HepG2 (cell line): ENCODE data around the gene HYOU1. TPM values are rescaled to one million over a fixed set of nuclear protein-coding genes. Genes with fewer than 3 reads are reported as not detected.

ENCODE experiments used
- ATAC-seq: fragments of 200-7000 bp; cut with Tn5 transposase; 3 replicates; pipeline ENCODE4 v1.9.1; 2020; ENCODE audit warnings: mild to moderate bottlenecking, moderate library complexity
- BruUV-seq: library from RNA; stranded (reverse); fragments of 400-500 nt; replicated peaks from 2 replicates; lab custom pipeline; 2021; lab: Mats Ljungman, UMichigan
- CTCF ChIA-PET: fragments of 300-600 bp; formaldehyde crosslinking; extraction: SDS; loops from one replicate; lab custom pipeline; 2021; ENCODE audit warnings: low total read pairs, inconsistent platforms, low intra/inter-chr PET ratio; lab: Yijun Ruan, JAX
- POLR2A ChIA-PET: fragments of 350-600 bp; sonication (Branson Sonifier 250); formaldehyde crosslinking; loops from one replicate; lab custom pipeline; 2020; ENCODE audit warnings: antibody characterized with exemption, inconsistent platforms; lab: Yijun Ruan, JAX
- DNase-seq: peaks from one replicate; pipeline ENCODE4 v3.0.0-alpha.2; 2015; ENCODE audit warnings: low spot score
- FAIRE-seq: peaks from 3 replicates; lab custom pipeline; 2011; peaks lifted over from hg19 to GRCh38; lab: Jason Lieb, UNC
- H2AFZ ChIP-seq: one replicate; pipeline ENCODE4 v1.6.1; 2011; ENCODE audit warnings: low read length, inconsistent platforms
- H3K27ac ChIP-seq: fragments of 300-600 bp; 3 replicates; pipeline ENCODE4 v1.8.0; 2011; ENCODE audit warnings: mixed run types, mild to moderate bottlenecking, mixed read lengths, low read length, inconsistent platforms; ENCODE audit not compliant: insufficient read depth; ENCODE audit errors: extremely low read length
- H3K27me3 ChIP-seq, 2 experiments: fragments of 200-600 bp in 1 of 2; 2 replicates in 1 of 2; 3 replicates in 1 of 2; pipeline versions ENCODE4 v1.6.0 to v1.8.0; 2011; ENCODE audit warnings: low read length in 2 of 2, mild to moderate bottlenecking in 2 of 2, moderate library complexity in 2 of 2, inconsistent platforms in 1 of 2; ENCODE audit not compliant: insufficient read depth in 2 of 2, control insufficient read depth in 1 of 2
- H3K36me3 ChIP-seq, 2 experiments: fragments of 200-600 bp in 1 of 2; replicated peaks in 1 of 2; 2 replicates in 1 of 2; 3 replicates in 1 of 2; pipeline versions ENCODE4 v1.5.1 to v1.8.0; 2011; ENCODE audit warnings: low read length in 2 of 2, inconsistent platforms in 1 of 2; ENCODE audit not compliant: insufficient read depth in 2 of 2, control insufficient read depth in 1 of 2
- H3K4me1 ChIP-seq: 2 replicates; pipeline ENCODE4 v1.5.1; 2012; ENCODE audit warnings: low read length, inconsistent platforms; ENCODE audit not compliant: insufficient read depth
- H3K4me2 ChIP-seq: 2 replicates; pipeline ENCODE4 v1.6.0; 2011; ENCODE audit warnings: low read depth, low read length, inconsistent platforms
- H3K4me3 ChIP-seq, 3 experiments: fragments of 200-600 bp in 1 of 3; sonication (generic), shearing (Covaris generic) in 1 of 3; replicated peaks in 1 of 3; 2 replicates each; pipeline ENCODE4 v1.5.1; 2011 to 2016; ENCODE audit warnings: low read length in 3 of 3, inconsistent platforms in 2 of 3, low read depth in 2 of 3, mild to moderate bottlenecking in 2 of 3, control low read depth in 1 of 3, mixed read lengths in 1 of 3; ENCODE audit not compliant: insufficient read depth in 1 of 3
- H3K79me2 ChIP-seq: one replicate; pipeline ENCODE4 v1.6.1; 2011; ENCODE audit warnings: low read length, inconsistent platforms; ENCODE audit not compliant: insufficient read depth
- H3K9ac ChIP-seq: 2 replicates; pipeline ENCODE4 v1.6.0; 2011; ENCODE audit warnings: mild to moderate bottlenecking, low read depth, low read length, inconsistent platforms; ENCODE audit not compliant: insufficient read depth
- H3K9me3 ChIP-seq: 2 replicates; pipeline ENCODE4 v1.5.1; 2012; ENCODE audit warnings: mild to moderate bottlenecking, low read length
- H4K20me1 ChIP-seq: 2 replicates; pipeline ENCODE4 v1.6.0; 2011; ENCODE audit warnings: inconsistent platforms, mild to moderate bottlenecking, low read length, moderate library complexity; ENCODE audit not compliant: insufficient read depth
- ARID4A ChIP-seq: sonication (generic); formaldehyde crosslinking; IDR thresholded peaks from 2 replicates; pipeline ENCODE4 v1.5.0; 2020; ENCODE audit warnings: mild to moderate bottlenecking, missing genetic modification reagents, borderline replicate concordance
- PHF21A ChIP-seq: sonication (generic); formaldehyde crosslinking; IDR thresholded peaks from 2 replicates; pipeline ENCODE4 v1.5.0; 2020; ENCODE audit warnings: mild to moderate bottlenecking, missing genetic modification reagents
- SMARCE1 ChIP-seq: fragments of 450-650 bp; IDR thresholded peaks from 2 replicates; pipeline ENCODE4 v1.6.1; 2017; ENCODE audit warnings: borderline replicate concordance
- THAP7 ChIP-seq: sonication (generic); formaldehyde crosslinking; IDR thresholded peaks from 2 replicates; pipeline ENCODE4 v1.8.1; 2023; ENCODE audit warnings: mild to moderate bottlenecking, missing genetic modification reagents
- ZFX ChIP-seq: sonication (generic); formaldehyde crosslinking; IDR thresholded peaks from 2 replicates; pipeline ENCODE4 v1.4.0; 2020; ENCODE audit warnings: mild to moderate bottlenecking, low read depth, missing genetic modification reagents, moderate library complexity
- ZHX2 ChIP-seq, 2 experiments: sonication (generic) in 1 of 2; formaldehyde crosslinking in 1 of 2; IDR thresholded peaks; 2 replicates each; pipeline versions ENCODE4 v1.6.1 to v1.9.0; 2014 to 2022; ENCODE audit warnings: antibody characterized with exemption in 1 of 2, borderline replicate concordance in 1 of 2, inconsistent platforms in 1 of 2, low read depth in 1 of 2, missing genetic modification reagents in 1 of 2
- ZMYM3 ChIP-seq: sonication (generic); formaldehyde crosslinking; IDR thresholded peaks from 2 replicates; pipeline ENCODE4 v1.5.1; 2020; ENCODE audit warnings: mild to moderate bottlenecking, missing genetic modification reagents
- ZNF512 ChIP-seq: sonication (generic); formaldehyde crosslinking; IDR thresholded peaks from 2 replicates; pipeline ENCODE4 v1.4.0; 2020; ENCODE audit warnings: mild to moderate bottlenecking, missing genetic modification reagents
- ZNF879 ChIP-seq: sonication (generic); formaldehyde crosslinking; IDR thresholded peaks from 2 replicates; pipeline ENCODE4 v1.8.1; 2023; ENCODE audit warnings: missing genetic modification reagents
- WGBS: methylation state at CpG from one replicate; pipeline ENCODE4 v1.1.6; 2017; ENCODE audit warnings: low lambda C conversion rate; 5-methylcytosine and 5-hydroxymethylcytosine counted together
- in situ Hi-C: cut with HindIII; loops from 2 replicates; pipeline ENCODE4 v1.10.0; 2017; ENCODE audit warnings: low pct_unique_long_range_greater_than_20kb; ENCODE audit not compliant: extremely low pct_ligation_motif_present
- intact Hi-C: fragments of 100-400 bp; cut with micrococcal nuclease; formaldehyde crosslinking; loops from one replicate; pipeline ENCODE4 v1.10.0; 2022; ENCODE audit not compliant: unreplicated experiment
- polyA plus RNA-seq, 8 experiments: library from polyadenylated mRNA; depleted of rRNA in 3 of 8; stranded (reverse) in 7 of 8; unstranded in 1 of 8; fragments of >200 nt; fragmentation: Illumina TruSeq in 4 of 8; extraction: Trizol in 4 of 8; gene quantifications; 2 replicates each; pipeline versions ENCODE4 v1.2.1 to v1.2.3, GENCODE V29; 2011 to 2016; ENCODE audit warnings: low read depth in 4 of 8, missing spikeins in 1 of 8, mixed read lengths in 1 of 8; ENCODE audit not compliant: insufficient read depth in 1 of 8
- total RNA-seq, 5 experiments: library from RNA; depleted of rRNA; stranded (reverse); fragments of >200 nt; fragmentation: Illumina TruSeq; extraction: Trizol; gene quantifications; 2 replicates each; pipeline ENCODE4 v1.2.3, GENCODE V29; 2016; ENCODE audit warnings: low read depth in 1 of 5

HYOU1 gene
- total and polyA plus RNA-seq, 2 of the 13 experiments (the other 11 are each of a cell fraction or from before 2014, with no cell fraction given): 127 to 155 TPM

GRCh38 chr11:119085437-119085847 lies 28.4 kb upstream of the HYOU1 start:
- H2AFZ ChIP-seq: no peak overlapping the region
- H3K36me3 ChIP-seq: peaks cover 4 to 23% of the 10 kb centered on the region in 2 experiments
- peaks cover 36% of the 10 kb centered on the region for H3K4me1 ChIP-seq
- peak overlapping the region; percentile 93 for H3K9ac ChIP-seq
- H4K20me1 ChIP-seq: no peaks in the 10 kb centered on the region
- H3K4me2 ChIP-seq: peak overlapping the region; percentile 89
- no peaks in the 10 kb centered on the region for H3K9me3 ChIP-seq
- DNase-seq: no peak
- peak overlapping the region; percentile 98 for H3K27ac ChIP-seq
- no peak for FAIRE-seq
- in situ Hi-C loops (no loop called here), intact Hi-C loops (no loop called here)
- CTCF ChIA-PET: no interaction called here
- POLR2A ChIA-PET: interaction anchor here (0.6 to 3.8 kb wide), 40 partner anchors 9 to 465 kb away, joined by 3 to 109 read pairs (median 4); partner anchors contain the start of genes BCL9L, C2CD2L, CBL and CENATAC
- peak overlapping the region; percentile 71 to 93 (median 77) for H3K4me3 ChIP-seq
- H3K27me3 ChIP-seq: no peaks in the 10 kb centered on the region; a peak in 1 of 5 replicates
- WGBS: 0% methylated on average over 2 of the region's 13 CpGs
- peak; percentile 24 for ATAC-seq
- H3K79me2 ChIP-seq: peaks cover 14% of the 10 kb centered on the region
- BruUV-seq: TSS peak; percentile 84
- TF ChIP-seq ARID4A (CRISPR knock-in tag): 0 out of 2 replicates have a peak, but pooled peaks have one; percentile 1
- 0 out of 2 replicates have a peak, but pooled peaks have one; percentile 42 for TF ChIP-seq THAP7 (CRISPR knock-in tag)
- peak; percentile 46; the same call in 1 of the 2 replicates for TF ChIP-seq ZNF879 (CRISPR knock-in tag)
- TF ChIP-seq ZMYM3 (CRISPR knock-in tag): no peak
- no peak for TF ChIP-seq ZHX2 (IDR thresholded peaks at IDR 0.05; ENCODE audit: low read depth)
- TF ChIP-seq ZHX2 (CRISPR knock-in tag; IDR thresholded peaks at IDR 0.05; ENCODE audit: borderline replicate concordance): no peak
- no peak for TF ChIP-seq SMARCE1
- no peak for TF ChIP-seq ZNF512 (CRISPR knock-in tag)
- TF ChIP-seq ZFX (CRISPR knock-in tag): peak; percentile 43; the same call in 1 of the 2 replicates
- no peak for TF ChIP-seq PHF21A
